ENCODE measurements around the gene PARD3B. TPM values are rescaled to one million over a fixed set of nuclear protein-coding genes. Genes with fewer than 3 reads are reported as not detected.

Gene PARD3B
- total and polyA plus RNA-seq, 2 of the 8 experiments (the other 6 are each of a cell fraction or from before 2014, with no cell fraction given) = 1.2 to 5.7 TPM

GRCh38 chr2:204892506-204893255 is 347.4 kb downstream of the PARD3B start (continued):
- TF ChIP-seq CHD7 (IDR thresholded peaks at IDR 0.05; ENCODE audit: insufficient replicate concordance, low read length) = no peak
- TF ChIP-seq MAFK (IDR thresholded peaks at IDR 0.05; ENCODE audit: low read depth, low read length) = no peak
- no peak for TF ChIP-seq KDM4A (IDR thresholded peaks at IDR 0.05; ENCODE audit: low read depth, low read length, severe bottlenecking)
- TF ChIP-seq POLR2A (IDR thresholded peaks at IDR 0.05; ENCODE audit: control extremely low read depth in 1 of 2, low read depth in 2 of 2, low read length in 2 of 2) = no peak
- TF ChIP-seq ATF2 (IDR thresholded peaks at IDR 0.05; ENCODE audit: low read length) = no peak
- TF ChIP-seq KDM5A (IDR thresholded peaks at IDR 0.05; ENCODE audit: low read length) = no peak

All from H1 (cell line).